ENCODE results near the gene CDH5.

CDH5 gene

GRCh38 chr16:66354034-66354909 is 12.2 kb upstream of the CDH5 start:
- no peak for DNase-seq

GRCh38 chr16:66355526-66355925 is 11.0 kb upstream of the CDH5 start:
- no peak for DNase-seq

DNA sequence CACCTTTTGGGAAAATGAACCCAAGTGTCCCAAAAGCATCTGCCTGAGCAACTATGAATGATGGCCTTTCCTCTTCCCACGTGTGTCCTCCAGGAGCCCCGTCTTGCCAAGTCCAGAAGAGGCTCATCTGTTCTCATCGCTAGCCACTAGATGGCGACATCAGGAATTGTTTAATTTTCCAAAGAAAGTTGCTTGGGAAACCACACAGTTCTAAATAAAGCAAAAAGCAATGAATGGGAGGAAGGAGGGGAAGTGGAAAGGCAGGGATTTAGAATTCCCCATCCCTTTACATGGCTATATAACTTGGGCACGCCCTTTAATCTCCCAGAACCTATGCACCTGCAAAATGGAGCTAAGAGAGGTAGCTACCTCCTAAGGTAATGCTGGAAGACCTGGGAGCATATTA is 9.0 kb upstream of the CDH5 start:
- DNase-seq: peak in 1 of 2 experiments; percentile 9

DNA sequence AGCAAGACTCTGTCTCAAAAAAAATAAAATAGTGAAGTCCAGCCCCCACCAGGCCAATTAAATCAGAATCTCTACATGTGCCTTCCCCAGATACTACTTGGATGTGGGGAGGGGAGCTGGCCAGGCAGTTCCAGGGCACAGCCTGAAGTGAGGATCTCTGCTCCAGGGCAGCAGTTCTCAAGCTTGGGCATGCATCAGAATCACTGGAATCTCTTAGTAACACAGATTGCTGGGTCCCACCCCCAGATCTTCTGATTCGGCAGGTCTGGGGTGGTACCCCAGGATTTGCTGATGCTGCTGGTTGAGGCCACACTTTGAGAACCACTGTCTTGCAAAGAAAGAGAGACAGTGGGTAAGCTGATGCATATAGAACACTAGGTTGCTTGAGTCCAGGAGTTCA is 8.3 kb upstream of the CDH5 start:
- DNase-seq: no peak

DNA sequence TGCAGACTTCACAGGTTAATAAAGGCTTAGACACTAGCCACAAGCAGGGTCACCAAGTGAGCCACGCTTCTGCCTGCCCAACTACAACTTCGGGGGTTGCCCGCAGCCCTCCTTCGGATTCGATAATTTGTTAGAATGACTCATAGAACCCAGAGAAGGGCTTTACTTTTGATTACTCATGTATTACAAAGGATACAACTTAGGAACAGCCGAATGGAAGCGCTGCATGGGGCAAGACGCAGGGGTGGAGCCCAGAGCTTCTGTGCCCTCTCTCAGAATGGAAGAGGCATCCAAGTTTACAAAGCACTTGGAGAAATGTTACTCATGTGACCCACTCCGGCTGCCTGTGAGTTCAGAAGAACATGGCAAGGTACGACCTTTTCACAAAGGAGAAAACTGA is 7.5 kb upstream of the CDH5 start:
- DNase-seq: no peak

DNA sequence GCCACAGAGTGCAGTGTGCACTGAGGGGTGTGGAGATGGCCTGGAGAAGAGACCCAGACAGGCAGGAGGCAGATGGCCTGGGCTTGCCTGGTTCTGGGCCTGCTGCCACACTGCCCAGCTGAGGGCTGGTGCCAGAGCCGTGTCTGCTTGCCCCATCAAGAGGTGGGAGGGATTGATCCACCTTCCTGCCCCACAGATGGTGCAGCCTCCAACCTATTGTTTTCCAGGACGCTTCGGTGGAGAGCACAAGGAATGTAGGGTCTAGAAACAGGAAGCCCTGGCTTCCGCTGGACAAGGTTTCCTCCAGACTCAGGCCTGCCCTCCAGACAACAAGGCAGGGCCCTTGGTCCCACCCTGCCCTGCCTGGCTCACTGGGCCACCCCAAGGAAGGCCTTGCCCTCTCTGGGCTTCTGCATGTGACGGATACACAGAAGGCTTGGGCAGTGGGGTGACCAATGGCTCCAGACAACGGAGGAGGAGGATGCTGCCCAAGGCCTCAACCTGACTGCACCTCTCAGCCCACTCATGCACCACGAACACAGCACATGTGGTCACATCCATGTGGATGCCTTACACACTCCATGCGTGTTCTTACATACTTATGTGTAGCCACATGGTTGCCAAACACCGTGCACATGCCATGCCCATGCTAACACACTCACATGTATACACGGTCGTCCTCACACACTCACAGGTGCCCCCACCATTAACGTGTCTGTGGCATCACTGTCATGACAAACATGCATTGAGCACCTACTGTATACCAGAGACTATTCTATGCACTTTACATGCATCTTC is 6.5 kb upstream of the CDH5 start:
- no peak for DNase-seq

DNA sequence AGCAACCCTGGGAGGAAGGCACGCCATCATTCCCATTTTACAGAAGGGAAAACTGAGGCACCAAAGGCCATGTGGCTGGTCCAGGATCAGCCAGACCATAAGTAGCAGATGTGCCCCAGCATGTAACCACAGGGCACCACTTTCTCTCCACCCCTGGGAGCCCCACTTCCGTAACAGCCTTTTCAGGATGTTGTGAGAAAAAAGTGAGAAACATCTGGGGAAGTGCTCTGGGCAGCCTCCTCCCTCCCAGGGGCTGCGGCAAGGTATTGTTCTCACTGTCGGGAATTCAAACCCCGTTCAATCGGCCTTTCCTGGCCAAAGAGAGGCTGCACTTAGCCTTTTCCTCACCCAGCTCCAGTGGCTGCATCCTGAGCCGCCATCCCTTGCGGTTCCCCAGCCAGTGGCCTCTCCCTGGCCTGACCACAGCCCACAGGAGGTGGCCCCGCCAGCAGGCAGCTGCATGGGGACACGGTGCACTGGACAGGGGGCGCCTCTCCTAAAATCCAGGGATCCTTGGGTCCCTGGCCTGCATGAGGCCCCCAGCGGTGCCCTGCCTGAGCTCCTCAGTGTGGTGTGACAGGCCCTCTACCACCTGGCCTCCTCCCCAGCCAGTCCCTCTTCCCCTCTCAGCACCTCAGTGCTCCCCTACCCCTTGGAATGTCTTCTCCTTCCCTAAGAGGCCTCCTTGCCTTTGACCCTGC is 5.7 kb upstream of the CDH5 start:
- DNase-seq: no peak

- no peak for DNase-seq
Measured at GRCh38 chr16:66361604-66362135, 4.8 kb upstream of the CDH5 start.

DNA sequence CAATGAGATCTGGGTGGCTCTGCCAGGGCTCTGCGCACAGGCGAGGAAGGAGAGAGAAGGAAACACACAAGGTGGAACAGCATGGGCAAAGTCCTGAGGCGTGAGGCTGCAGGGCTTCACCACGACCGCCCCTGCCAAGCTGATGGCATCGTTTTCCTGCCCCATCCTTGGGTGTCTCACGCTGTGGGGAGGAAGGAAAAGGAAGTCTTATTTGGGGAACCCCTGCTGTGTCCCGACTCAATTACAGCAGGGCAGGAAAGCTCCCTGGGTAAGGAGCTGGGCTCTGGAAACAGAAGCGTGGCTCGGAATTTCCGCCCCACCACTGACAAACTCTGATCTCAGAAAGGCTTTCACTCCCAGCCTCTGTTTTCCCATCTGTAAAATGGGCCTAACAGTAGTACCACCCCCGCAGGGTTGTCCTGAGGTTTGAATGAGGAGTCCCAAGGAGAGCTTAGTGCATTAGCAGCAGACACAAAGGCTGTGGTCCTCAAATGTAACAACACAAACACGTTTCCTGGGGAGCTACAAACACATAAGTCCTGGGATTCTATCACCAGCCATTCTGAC is 3.2 kb upstream of the CDH5 start:
- no peak for DNase-seq

GRCh38 chr16:66364117-66364958 is 2.2 kb upstream of the CDH5 start:
- DNase-seq: peak in 1 of 2 experiments; percentile 15

- no peak for DNase-seq
Measured at GRCh38 chr16:66364959-66365306, 1.6 kb upstream of the CDH5 start.

DNA sequence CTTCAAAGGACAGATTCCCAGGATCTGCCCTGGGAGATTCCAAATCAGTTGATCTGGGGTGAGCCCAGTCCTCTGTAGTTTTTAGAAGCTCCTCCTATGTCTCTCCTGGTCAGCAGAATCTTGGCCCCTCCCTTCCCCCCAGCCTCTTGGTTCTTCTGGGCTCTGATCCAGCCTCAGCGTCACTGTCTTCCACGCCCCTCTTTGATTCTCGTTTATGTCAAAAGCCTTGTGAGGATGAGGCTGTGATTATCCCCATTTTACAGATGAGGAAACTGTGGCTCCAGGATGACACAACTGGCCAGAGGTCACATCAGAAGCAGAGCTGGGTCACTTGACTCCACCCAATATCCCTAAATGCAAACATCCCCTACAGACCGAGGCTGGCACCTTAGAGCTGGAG is 840 bp upstream of the CDH5 start:
- DNase-seq: no peak

DNA sequence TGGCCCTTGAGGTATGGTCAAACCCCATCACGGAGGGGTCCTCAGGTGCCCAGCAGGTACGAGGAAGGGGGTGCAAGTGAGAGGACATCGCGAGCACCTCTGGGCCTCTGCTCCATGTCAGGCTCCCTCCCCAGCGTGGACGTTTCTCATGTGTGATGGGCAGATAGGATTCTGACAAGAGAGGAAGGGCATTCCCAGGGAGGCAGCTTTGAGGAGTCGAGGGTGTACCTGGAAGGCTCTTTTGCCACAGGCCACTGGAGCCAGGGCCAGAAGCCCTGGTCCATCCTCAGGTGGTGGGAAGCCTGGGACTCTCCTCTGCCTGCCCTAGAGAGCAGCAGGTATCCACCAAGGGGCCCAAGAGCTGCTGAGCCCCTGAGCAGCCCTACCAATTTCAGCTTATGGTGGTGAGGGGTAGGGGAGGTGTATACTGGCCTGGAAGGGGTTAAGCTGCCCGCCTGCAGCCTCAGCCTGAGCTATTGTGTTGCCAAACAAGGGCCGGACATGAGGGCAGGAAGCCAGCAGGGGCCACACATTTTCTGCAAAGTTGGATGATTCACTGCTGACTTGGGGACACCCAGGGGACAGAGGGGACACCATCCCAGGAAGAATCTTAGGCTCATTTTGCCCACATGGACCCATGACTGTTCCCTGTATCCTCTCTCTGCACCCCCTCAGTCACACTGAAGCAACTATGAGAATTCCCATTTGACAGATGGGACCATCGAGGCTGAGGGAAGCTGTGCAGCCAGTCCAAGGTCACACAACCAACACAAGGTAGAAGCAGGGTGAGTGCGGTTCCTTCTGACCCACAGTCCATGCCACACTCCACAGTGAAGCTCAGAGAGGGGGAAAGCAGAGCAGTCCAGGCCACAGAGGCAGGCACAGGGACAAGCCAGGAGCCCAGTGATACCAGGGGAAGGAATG is 1.7 kb downstream of the CDH5 start:
- no peak for DNase-seq

- no peak for DNase-seq
Measured at GRCh38 chr16:66369055-66369592, 2.6 kb downstream of the CDH5 start.

DNA sequence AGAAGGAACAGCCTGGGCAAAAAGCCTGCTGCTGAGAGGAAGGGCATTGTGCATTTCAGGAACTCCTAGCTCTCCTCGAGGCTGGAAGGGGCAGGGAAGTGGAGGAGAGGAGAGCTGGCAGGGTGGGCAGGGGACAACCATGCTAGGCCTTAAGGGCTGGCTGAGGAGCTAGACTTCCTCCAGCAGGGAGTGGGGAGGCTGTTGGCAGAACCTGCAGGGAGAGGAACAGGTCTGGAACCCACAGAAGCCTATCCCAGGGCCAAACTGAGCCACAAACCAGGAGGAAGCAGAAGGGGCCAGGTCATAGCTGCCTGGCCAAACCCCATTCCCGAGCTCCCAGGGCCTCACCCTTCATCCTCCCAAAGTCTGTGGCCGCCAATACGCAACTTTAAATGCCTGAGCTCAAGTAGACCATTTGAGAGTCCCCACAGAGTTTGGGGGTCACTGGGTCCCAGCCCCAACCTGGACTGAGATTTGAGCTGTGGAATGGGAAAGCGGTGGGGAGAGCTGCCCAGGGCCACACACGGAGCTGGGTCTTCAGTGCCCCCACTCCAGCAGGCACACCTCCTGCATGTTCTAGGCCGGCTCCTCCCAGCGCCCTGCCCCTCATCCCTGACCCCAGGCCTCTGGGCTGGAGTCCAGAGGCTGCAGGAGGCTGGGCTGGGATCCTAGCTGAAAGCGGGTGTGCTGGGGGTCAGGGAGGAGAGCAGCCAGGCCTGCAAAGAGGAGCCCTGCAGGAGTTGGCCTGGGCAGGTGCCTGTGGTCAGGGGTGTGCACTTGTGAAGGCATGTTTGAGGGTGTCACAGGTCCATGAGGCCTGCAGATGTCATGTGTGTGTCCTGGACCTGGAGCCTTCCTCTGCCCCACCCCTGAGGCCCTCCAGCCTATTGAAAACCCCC is 4.5 kb downstream of the CDH5 start:
- no peak for DNase-seq

GRCh38 chr16:66372078-66372897 is 5.8 kb downstream of the CDH5 start:
- DNase-seq: no peak

DNA sequence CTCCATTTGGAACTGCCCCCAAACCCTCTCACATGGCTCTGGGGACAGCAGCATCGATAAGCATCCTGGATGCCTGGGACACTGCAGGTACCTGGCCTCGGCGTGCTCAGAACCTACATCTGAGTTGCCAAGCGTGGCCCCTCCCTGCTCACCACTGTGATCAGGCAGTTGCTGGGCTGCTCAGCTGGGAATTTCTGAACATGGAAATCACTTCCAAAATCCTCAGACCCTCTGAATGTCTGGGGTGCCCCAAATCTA is 6.3 kb downstream of the CDH5 start:
- no peak for DNase-seq

DNA sequence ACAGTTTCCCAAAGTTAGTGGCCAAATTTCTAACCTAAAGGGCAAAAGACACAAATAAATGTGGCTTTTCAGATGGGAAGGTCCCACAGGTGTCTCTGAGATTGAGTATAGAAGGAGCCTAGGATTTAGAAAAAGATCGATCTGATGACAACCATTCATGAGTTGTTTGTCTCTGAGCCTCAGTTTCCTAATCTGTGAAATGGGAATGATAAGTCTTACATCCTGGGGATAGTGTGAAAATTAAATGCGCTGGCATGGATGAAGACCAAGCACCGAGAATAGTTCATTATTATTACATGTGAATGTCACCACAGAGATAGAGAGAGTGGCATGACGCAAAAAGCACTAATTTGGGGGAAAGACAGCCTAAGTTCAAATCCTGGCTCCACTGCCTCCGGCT is 7.2 kb downstream of the CDH5 start:
- no peak for DNase-seq

GRCh38 chr16:66374176-66374575 is 7.7 kb downstream of the CDH5 start:
- no peak for DNase-seq

Measured in cerebellar nuclear complex (tissue), 1 donor.